ENCODE results near the gene RILPL2.
A peak's percentile ranks its signal among the peaks of the same experiment; 100 is the strongest.

The RILPL2 gene

GRCh38 chr12:123450636-123451035 is 14.2 kb upstream of the RILPL2 start:
- peaks cover 8% of the 10 kb centered on the region for H3K4me1 ChIP-seq (ENCODE audit: control insufficient read depth, insufficient read depth, low read length, poor library complexity, severe bottlenecking)
- no peaks in the 10 kb centered on the region for H3K9me3 ChIP-seq (ENCODE audit: control insufficient read depth, low read length)
- no peak overlapping the region for H3K27ac ChIP-seq (ENCODE audit: low read depth, low read length, severe bottlenecking)
- no peak overlapping the region for H3K4me3 ChIP-seq (ENCODE audit: extremely low read depth, insufficient read depth, low read length, poor library complexity, severe bottlenecking)
- H3K36me3 ChIP-seq (ENCODE audit: control insufficient read depth, insufficient read depth, low read length), result no peaks in the 10 kb centered on the region
- 90 to 93% methylated on average over 5 to 8 of the region's 9 CpGs for WGBS, 2 experiments (ENCODE audit: insufficient coverage in 2 of 2)

GRCh38 chr12:123449856-123450255 is 13.4 kb upstream of the RILPL2 start:
- Histone ChIP-seq H3K9me3 (ENCODE audit: control insufficient read depth, low read length) (no peaks in the 10 kb centered on the region), H3K27ac (ENCODE audit: low read depth, low read length, severe bottlenecking) (no peak overlapping the region), H3K4me1 (ENCODE audit: control insufficient read depth, insufficient read depth, low read length, poor library complexity, severe bottlenecking) (peaks cover 12% of the 10 kb centered on the region), H3K36me3 (ENCODE audit: control insufficient read depth, insufficient read depth, low read length) (no peaks in the 10 kb centered on the region), H3K4me3 (ENCODE audit: extremely low read depth, insufficient read depth, low read length, poor library complexity, severe bottlenecking) (no peak overlapping the region)
- WGBS, 2 experiments (ENCODE audit: insufficient coverage in 2 of 2), result 88% methylated on average over 3 of the region's 4 CpGs; no CpG with 5 or more reads in 1 of the 2 experiments

- Histone ChIP-seq H3K27ac (ENCODE audit: low read depth, low read length, severe bottlenecking) (no peak overlapping the region), H3K9me3 (ENCODE audit: control insufficient read depth, low read length) (no peaks in the 10 kb centered on the region), H3K4me1 (ENCODE audit: control insufficient read depth, insufficient read depth, low read length, poor library complexity, severe bottlenecking) (peaks cover 12% of the 10 kb centered on the region), H3K4me3 (ENCODE audit: extremely low read depth, insufficient read depth, low read length, poor library complexity, severe bottlenecking) (no peak overlapping the region), H3K36me3 (ENCODE audit: control insufficient read depth, insufficient read depth, low read length) (no peaks in the 10 kb centered on the region)
- 89 to 92% methylated on average over 1 to 2 of the region's 2 CpGs for WGBS, 2 experiments (ENCODE audit: insufficient coverage in 2 of 2)
Measured at GRCh38 chr12:123449249-123449733, 12.8 kb upstream of the RILPL2 start.

- H3K27ac ChIP-seq (ENCODE audit: low read depth, low read length, severe bottlenecking), result peak overlapping the region; percentile 13
- no peaks in the 10 kb centered on the region for H3K9me3 ChIP-seq (ENCODE audit: control insufficient read depth, low read length)
- H3K4me3 ChIP-seq (ENCODE audit: extremely low read depth, insufficient read depth, low read length, poor library complexity, severe bottlenecking), result no peak overlapping the region
- peaks cover 12% of the 10 kb centered on the region for H3K4me1 ChIP-seq (ENCODE audit: control insufficient read depth, insufficient read depth, low read length, poor library complexity, severe bottlenecking)
- 58 to 82% methylated on average over 3 to 4 of the region's 4 CpGs for WGBS, 2 experiments (ENCODE audit: insufficient coverage in 2 of 2)
- H3K36me3 ChIP-seq (ENCODE audit: control insufficient read depth, insufficient read depth, low read length), result no peaks in the 10 kb centered on the region
Measured at GRCh38 chr12:123446333-123446713, 9.8 kb upstream of the RILPL2 start.

GRCh38 chr12:123445388-123446332 is 9.2 kb upstream of the RILPL2 start:
- Histone ChIP-seq H3K4me1 (ENCODE audit: control insufficient read depth, insufficient read depth, low read length, poor library complexity, severe bottlenecking) (peaks cover 12% of the 10 kb centered on the region), H3K27ac (ENCODE audit: low read depth, low read length, severe bottlenecking) (peak overlapping the region; percentile 13), H3K9me3 (ENCODE audit: control insufficient read depth, low read length) (no peaks in the 10 kb centered on the region), H3K36me3 (ENCODE audit: control insufficient read depth, insufficient read depth, low read length) (no peaks in the 10 kb centered on the region), H3K4me3 (ENCODE audit: extremely low read depth, insufficient read depth, low read length, poor library complexity, severe bottlenecking) (no peak overlapping the region)
- WGBS, 2 experiments (ENCODE audit: insufficient coverage in 2 of 2), result 71 to 81% methylated on average over 15 of the region's 18 CpGs

GRCh38 chr12:123444092-123445026 is 7.9 kb upstream of the RILPL2 start:
- Histone ChIP-seq H3K4me1 (ENCODE audit: control insufficient read depth, insufficient read depth, low read length, poor library complexity, severe bottlenecking) (peaks cover 12% of the 10 kb centered on the region), H3K36me3 (ENCODE audit: control insufficient read depth, insufficient read depth, low read length) (no peaks in the 10 kb centered on the region), H3K27ac (ENCODE audit: low read depth, low read length, severe bottlenecking) (no peak overlapping the region), H3K9me3 (ENCODE audit: control insufficient read depth, low read length) (no peaks in the 10 kb centered on the region), H3K4me3 (ENCODE audit: extremely low read depth, insufficient read depth, low read length, poor library complexity, severe bottlenecking) (no peak overlapping the region)
- 91 to 93% methylated on average over 3 to 5 of the region's 8 CpGs for WGBS, 2 experiments (ENCODE audit: insufficient coverage in 2 of 2)

- Histone ChIP-seq H3K36me3 (ENCODE audit: control insufficient read depth, insufficient read depth, low read length) (no peaks in the 10 kb centered on the region), H3K4me3 (ENCODE audit: extremely low read depth, insufficient read depth, low read length, poor library complexity, severe bottlenecking) (no peak overlapping the region), H3K27ac (ENCODE audit: low read depth, low read length, severe bottlenecking) (no peak overlapping the region), H3K4me1 (ENCODE audit: control insufficient read depth, insufficient read depth, low read length, poor library complexity, severe bottlenecking) (peaks cover 12% of the 10 kb centered on the region), H3K9me3 (ENCODE audit: control insufficient read depth, low read length) (no peaks in the 10 kb centered on the region)
- WGBS, 2 experiments (ENCODE audit: insufficient coverage in 2 of 2), result 85 to 96% methylated on average over 2 to 3 of the region's 4 CpGs
Measured at GRCh38 chr12:123442774-123443173, 6.3 kb upstream of the RILPL2 start.

- WGBS, 2 experiments (ENCODE audit: insufficient coverage in 2 of 2), result 85 to 87% methylated on average over 11 to 13 of the region's 13 CpGs
- no peak overlapping the region for H3K27ac ChIP-seq (ENCODE audit: low read depth, low read length, severe bottlenecking)
- no peaks in the 10 kb centered on the region for H3K9me3 ChIP-seq (ENCODE audit: control insufficient read depth, low read length)
- peaks cover 12% of the 10 kb centered on the region for H3K4me1 ChIP-seq (ENCODE audit: control insufficient read depth, insufficient read depth, low read length, poor library complexity, severe bottlenecking)
- no peak overlapping the region for H3K4me3 ChIP-seq (ENCODE audit: extremely low read depth, insufficient read depth, low read length, poor library complexity, severe bottlenecking)
- no peaks in the 10 kb centered on the region for H3K36me3 ChIP-seq (ENCODE audit: control insufficient read depth, insufficient read depth, low read length)
Measured at GRCh38 chr12:123441523-123442164, 5.2 kb upstream of the RILPL2 start.

- no peaks in the 10 kb centered on the region for H3K4me1 ChIP-seq (ENCODE audit: control insufficient read depth, insufficient read depth, low read length, poor library complexity, severe bottlenecking)
- no peaks in the 10 kb centered on the region for H3K36me3 ChIP-seq (ENCODE audit: control insufficient read depth, insufficient read depth, low read length)
- H3K4me3 ChIP-seq (ENCODE audit: extremely low read depth, insufficient read depth, low read length, poor library complexity, severe bottlenecking), result peak overlapping the region; percentile 80
- 73 to 90% methylated on average over 3 of the region's 5 CpGs for WGBS, 2 experiments (ENCODE audit: insufficient coverage in 2 of 2)
- no peak overlapping the region for H3K27ac ChIP-seq (ENCODE audit: low read depth, low read length, severe bottlenecking)
- no peaks in the 10 kb centered on the region for H3K9me3 ChIP-seq (ENCODE audit: control insufficient read depth, low read length)
Measured at GRCh38 chr12:123435636-123436016, 858 bp downstream of the RILPL2 start.

GRCh38 chr12:123433615-123434014 is 2.9 kb downstream of the RILPL2 start:
- no peaks in the 10 kb centered on the region for H3K4me1 ChIP-seq (ENCODE audit: control insufficient read depth, insufficient read depth, low read length, poor library complexity, severe bottlenecking)
- H3K9me3 ChIP-seq (ENCODE audit: control insufficient read depth, low read length), result no peaks in the 10 kb centered on the region
- no peak overlapping the region for H3K4me3 ChIP-seq (ENCODE audit: extremely low read depth, insufficient read depth, low read length, poor library complexity, severe bottlenecking)
- 91 to 100% methylated on average over 3 to 5 of the region's 6 CpGs for WGBS, 2 experiments (ENCODE audit: insufficient coverage in 2 of 2)
- H3K36me3 ChIP-seq (ENCODE audit: control insufficient read depth, insufficient read depth, low read length), result no peaks in the 10 kb centered on the region
- no peak overlapping the region for H3K27ac ChIP-seq (ENCODE audit: low read depth, low read length, severe bottlenecking)
